SK-MEL-5 (cell line): ENCODE measurements around the gene ZNF554. TPM values are rescaled to one million over a fixed set of nuclear protein-coding genes. Genes with fewer than 3 reads are reported as not detected.
"Not testable (repeated sequence)": the region's sequence is repeated elsewhere in the genome, so short reads cannot be mapped to it uniquely, and the experiment has no call there.

Source experiments
- DNase-seq: peaks from one replicate; pipeline ENCODE4 v3.0.0-alpha.2; 2016; ENCODE audit warnings: low read depth, low spot score
- in situ Hi-C: cut with HindIII; loops from 2 replicates; pipeline ENCODE4 v1.10.0; 2016; ENCODE audit warnings: low sequenced_read_pairs, high pct_unique_total_duplicates, low pct_unique_long_range_greater_than_20kb
- total RNA-seq: library from RNA; depleted of rRNA; stranded (reverse); fragments of >200 nt; shearing (Covaris generic); gene quantifications from 2 replicates; pipeline ENCODE4 v1.2.3, GENCODE V29; 2014

Gene ZNF554
- total RNA-seq, 1 experiment from 2014 or later, result 0.92 TPM

- in situ Hi-C loops, result no loop called here
These were observed 6.2 kb upstream of the ZNF554 start for GRCh38 chr19:2813235-2814160.

DNA sequence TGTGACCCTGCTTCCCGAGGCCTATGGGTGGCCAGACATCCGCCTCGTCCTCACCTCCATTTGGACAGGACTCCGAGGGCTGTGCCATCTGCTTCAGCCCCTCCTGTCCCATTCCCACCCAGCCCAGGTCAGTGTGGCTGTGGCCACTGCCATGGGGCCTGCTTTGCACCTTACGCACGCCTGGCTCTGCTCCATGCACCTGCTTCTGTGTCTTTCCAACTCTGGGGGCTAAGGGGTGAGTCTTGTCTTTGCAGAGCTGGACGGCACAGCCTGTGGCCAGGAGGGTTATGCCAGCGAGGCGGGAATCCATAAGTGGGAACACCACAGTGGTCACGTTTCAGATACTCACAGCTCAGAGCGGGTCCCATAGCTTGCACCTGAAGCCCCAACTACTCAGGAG, 5.2 kb upstream of the ZNF554 start:
- in situ Hi-C loops, result no loop called here
- DNase-seq, result no peak

More at GRCh38 chr19:2813235-2814160, 6.2 kb upstream of the ZNF554 start:
- no peak for DNase-seq

DNA sequence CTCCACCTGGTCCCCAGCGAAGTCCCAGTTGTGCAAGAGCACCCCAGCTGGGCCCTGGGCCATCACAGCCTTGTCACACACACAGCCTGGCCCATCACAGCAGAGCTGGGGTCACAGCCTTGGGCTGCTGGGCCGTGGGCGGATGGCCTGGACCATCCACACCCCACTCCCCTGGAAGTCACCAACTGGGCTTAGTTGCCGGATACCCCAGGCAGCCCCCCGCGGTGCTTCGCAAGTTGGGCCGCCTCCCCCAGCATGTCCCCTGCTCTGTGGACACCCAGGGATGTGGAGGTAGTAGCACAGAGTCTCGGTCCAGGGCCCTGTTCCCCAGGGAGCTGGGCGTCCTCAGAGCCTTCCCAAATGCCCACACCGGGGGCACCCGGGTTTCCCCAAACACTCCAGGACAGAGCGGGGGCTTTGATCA, 4.5 kb upstream of the ZNF554 start:
- in situ Hi-C loops, result no loop called here
- no peak for DNase-seq

DNA sequence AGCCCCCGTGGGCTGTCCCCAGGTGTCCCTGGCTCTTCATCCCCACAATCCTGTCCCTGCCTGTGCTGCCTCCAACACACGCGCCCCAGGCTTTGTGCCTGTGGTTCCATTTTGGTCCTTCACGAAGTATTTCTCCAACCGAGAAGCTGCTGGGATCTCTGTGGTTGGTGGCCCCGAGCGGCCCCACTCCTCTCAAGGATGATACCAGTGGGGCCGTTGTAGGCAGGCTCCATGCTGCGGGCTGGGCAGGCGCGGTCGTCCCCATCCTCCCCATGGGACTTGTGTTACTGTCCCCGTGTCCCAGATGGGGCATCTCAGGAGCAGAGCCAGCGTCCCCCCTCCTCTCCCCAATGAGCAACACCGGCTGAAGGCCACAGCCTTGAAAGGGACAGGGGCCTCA, 3.7 kb upstream of the ZNF554 start:
- no peak for DNase-seq
- in situ Hi-C loops, result no loop called here

- in situ Hi-C loops, result no loop called here
- DNase-seq, result no peak
These were observed 3.0 kb upstream of the ZNF554 start for GRCh38 chr19:2816641-2817040.

DNA sequence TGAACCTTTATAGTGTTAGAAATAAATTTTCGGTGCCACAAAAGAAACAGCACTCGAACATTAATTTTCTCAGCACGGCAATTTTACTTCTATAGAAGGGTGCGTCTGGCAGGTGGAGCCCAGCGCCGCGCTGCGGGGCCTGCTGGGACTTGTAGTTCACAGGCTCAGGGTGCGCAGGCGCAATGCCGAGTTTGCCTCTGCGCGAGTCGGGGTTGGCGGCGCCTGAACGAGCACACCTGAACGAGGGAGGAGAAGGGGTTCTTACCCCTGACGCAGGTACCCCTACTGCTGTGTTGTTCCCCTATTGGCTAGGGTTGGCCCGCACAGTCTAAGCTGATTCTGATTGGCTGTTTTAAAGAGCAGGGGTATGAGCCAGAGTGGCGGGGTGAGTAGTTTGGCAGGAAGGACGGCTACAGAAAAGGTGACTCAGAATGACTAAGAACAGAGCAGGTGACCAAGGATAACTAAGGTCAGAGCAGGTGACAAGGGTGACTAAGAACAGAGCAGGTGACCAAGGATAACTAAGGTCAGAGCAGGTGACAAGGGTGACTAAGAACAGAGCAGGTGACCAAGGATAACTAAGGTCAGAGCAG, 2.3 kb upstream of the ZNF554 start:
- DNase-seq, in situ Hi-C loops: not testable (repeated sequence)

DNA sequence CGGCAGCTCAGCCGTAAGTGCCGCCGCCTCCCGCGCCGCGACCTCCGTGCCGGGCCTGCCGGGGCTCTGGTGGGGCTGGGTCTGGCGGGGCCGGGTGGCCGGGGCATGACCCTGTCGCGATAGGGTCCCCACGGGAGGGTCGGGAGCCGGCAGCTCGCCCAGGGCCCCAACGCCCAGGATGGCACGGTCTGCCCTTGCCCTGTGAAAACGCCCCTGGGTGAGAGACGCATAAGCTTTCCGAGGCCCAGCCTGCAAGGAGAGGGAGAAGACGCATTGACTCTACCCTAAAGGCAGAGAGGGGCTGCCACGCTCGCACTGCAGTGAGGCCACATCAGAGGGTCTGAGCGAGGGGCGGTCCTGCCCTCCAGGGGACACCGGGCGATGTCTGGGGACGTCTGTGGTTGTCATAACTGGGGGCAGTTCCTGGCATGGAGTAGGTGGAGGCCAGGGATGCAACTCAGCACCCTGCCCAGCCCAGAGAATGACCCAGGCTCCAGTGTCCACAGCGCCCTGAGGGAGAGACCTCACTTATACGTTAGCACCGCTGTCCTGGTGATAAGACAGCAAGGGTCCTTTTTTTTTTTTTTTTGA, 539 bp downstream of the ZNF554 start:
- in situ Hi-C loops, result no loop called here
- no peak for DNase-seq

GRCh38 chr19:2822846-2823245, 3.2 kb downstream of the ZNF554 start:
- in situ Hi-C loops, result no loop called here
- DNase-seq, result no peak

DNA sequence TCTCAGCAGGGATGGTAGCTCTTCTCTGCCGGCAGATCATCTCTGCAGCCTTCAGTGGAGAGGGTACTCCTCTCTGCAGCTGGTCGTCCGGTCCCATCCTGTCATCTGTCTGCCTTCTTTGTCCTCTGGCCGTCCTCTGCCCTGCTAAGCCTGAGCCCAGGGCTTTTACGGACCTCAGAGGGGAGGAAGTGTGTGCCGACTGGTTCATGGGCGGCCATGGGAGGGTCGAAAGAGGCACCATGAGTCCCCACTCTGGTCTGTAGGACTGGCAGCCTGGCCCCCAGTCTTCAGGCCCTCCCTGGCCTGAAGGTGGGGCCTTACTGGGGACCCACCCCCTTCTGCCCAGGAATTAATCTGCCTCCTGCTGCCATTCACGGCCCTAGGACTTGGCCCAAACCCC, 4.0 kb downstream of the ZNF554 start:
- in situ Hi-C loops, result no loop called here

GRCh38 chr19:2824129-2824528, 4.5 kb downstream of the ZNF554 start:
- in situ Hi-C loops, result no loop called here
- no peak for DNase-seq

More for the DNA sequence above, 4.0 kb downstream of the ZNF554 start:
- no peak for DNase-seq

DNA sequence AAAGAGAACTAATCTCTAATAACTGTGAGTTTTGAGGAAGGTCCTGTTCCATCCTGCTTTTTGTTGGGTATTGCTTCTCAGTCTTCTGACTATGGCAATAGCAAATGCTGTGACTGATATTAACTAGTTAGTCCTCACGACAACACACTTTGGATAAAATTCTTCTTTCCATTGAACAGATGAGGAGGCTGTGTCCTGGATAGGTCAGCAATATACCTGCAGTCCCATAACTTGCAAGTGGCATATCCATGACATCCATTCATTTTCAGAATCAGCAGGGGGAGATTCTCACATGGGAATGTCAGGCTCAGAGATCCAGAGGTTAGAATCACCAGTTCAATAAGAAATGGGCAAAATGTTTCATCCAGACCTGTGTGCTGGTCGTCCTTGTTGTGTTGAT, 7.4 kb downstream of the ZNF554 start:
- in situ Hi-C loops, result no loop called here
- no peak for DNase-seq

DNA sequence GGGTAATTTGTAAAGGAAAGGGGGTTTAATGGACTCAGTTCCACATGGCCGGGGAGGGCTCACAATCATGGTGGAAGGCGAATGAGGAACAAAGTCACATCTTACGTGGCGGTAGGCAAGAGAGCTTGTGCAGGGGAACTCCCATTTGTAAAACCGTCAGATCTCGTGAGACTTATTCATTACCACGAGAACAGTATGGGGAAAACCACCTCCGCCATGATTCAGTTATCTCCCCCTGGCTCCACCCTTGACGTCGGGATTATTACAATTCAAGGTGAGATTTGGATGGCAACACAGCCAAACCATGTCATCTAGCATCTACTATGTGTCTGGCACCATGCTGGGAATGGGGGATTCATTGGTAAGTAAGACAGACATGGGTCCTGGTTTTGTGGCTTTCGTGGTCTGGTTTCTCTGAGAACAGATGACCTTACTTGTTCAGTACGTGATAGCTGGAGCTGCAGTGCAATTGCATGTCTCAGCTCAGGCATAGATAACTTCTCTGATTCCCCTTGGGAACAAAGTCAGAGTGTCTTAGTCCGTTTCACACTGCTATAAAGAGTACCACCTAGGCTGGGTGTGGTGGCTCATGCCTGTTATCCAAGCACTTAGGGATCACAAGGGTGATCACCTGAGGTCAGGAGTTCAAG, 8.3 kb downstream of the ZNF554 start:
- no peak for DNase-seq
- in situ Hi-C loops, result no loop called here

GRCh38 chr19:2834294-2834871, 14.7 kb downstream of the ZNF554 start:
- in situ Hi-C loops, result no loop called here
- DNase-seq, result no peak

DNA sequence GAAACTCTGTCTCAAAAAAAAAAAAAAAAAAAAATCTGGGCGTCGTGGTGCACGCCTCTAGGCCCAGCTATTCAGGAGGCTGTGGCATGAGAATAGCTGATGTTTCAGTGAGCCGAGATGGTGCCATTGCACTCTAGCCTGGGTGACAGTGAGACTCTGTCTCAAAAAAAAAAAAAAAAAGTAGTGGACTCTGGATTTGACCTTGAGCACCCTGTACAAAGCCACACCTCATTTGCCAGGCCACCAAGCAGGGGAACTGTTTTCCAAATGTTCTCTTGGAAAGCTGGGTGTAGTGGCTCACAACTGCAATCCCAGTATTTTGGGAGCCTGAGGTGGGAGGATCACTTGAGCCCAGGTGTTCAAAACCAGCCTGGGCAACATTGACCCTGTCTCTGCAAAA, 17.8 kb downstream of the ZNF554 start:
- DNase-seq, result no peak
- in situ Hi-C loops, result no loop called here

- in situ Hi-C loops, result no loop called here
- DNase-seq, result peak; percentile 97
These were observed 21.4 kb downstream of the ZNF554 start, which contains the start of gene ZNF555 for GRCh38 chr19:2840794-2841791. Gene ZNF555, plus strand, starts transcription at chr19:2841475. Its CDS starts 98 bp downstream, at chr19:2841573.

DNA sequence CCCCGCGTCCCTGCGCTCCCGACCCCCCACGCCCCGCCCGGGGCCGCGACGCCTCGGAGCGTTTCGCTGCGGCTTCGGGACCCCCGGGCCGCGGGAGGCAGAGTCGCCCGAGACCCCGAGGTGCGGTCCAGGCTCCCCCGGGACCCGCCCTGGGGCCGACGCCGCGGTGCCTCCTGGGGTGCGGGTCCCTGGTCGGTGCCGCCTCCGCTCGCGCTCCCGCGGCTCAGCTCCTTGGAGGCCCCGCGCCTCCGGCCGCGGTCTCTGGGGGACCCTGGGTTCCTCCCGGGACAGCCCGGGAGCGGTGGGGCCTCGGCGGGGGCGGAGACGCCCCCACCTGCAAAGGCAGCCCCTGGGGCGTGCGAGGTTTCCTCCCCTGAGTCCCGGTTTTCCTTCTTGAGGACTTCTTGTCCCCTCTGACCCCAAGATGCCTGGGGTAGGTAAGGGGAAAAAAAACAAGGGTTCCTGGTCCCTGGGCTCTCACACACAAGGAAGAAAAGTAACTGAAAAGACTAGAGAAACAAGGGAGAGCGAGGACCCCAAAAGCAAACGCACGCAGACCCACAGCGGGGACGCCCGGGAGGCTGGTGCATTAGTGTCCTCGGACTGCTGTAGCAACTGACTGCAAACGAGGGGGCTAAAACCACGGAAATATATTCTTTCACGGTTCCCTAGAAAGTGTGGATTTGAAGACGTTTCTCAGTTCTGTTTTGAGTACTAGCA, 22.3 kb downstream of the ZNF554 start:
- in situ Hi-C loops, result no loop called here
- DNase-seq, result no peak
